HG02571 (cell line): Measurements from ENCODE around the gene ANO4.

Source experiments
- ATAC-seq: cut with Tn5 transposase; IDR thresholded peaks from one replicate; pipeline ENCODE4 v1.9.1; 2021; ENCODE audit warnings: mild to moderate bottlenecking, moderate library complexity; ENCODE audit not compliant: unreplicated experiment

Gene ANO4

DNA sequence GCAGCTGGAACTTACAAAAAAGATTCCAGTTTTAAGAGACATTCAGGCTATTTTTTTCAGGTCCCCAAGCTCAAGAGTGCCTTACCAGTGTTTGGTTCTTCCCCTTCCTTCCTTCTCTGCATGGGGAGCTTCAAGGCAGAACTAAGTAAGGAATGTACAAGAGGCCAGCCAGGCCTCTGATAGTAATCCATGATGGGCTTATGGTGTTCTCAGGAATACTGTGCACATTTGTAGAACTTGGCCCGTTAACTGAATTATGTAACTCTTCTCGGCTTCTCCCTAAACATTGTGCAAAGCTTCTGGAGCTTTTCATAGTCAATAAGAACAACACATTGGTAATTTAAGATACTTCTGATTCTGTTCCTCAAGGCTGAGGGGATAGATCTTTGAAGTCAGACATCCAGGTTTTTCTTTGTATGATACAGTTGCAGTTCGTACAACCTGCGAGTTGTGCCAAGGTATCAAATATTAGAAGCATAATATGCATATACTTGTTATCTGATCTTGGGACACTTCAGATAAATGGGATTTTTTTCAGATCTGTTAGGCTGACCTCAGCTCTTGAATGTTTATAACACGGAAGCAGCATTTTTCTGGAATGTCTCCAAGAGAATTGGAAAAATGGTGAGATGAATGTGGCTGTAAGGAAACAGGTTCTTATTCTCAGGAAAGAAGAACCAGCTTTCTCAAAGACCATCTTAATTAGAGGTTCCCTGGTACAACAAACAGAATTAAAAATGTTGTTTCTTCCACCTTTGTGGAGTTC, 148.6 kb downstream of the ANO4 start:
- no peak for ATAC-seq

DNA sequence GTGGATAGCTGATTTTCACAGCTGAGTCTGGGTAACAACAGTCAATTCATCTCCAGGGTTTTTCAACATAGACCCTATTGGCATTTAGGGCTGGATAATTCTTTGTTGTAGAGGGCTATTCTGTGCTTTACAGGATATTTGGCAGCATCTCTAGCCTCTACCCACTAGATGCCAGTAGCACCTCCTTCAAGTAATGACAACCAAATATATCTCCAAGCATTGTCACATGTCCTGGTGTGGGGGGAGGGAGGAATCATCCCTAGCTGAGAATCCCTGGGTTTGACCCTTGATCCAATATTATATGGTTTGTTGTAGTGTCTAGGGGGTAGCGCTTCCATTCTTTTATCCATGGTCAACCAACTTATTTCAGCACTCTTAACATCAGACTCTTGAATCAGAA, 157.2 kb downstream of the ANO4 start:
- no peak for ATAC-seq

DNA sequence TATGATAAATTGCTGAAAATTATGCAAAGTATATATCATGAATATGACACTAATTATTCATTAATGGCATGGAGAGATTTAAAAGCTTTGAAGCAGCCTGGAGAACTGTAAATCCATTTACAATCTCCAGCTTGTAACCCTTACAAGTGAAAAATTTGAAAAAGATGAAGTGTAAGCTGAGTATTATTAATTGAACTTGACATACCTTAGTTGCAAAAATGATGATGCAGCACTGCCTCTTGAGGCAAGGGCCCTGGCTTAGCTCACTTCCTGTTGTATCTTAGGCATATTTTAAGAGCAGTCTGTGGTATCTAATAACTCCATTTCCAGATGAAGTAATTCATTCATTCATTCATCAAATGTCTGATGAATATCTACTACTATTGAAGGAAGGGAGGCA, 158.6 kb downstream of the ANO4 start:
- no peak for ATAC-seq

DNA sequence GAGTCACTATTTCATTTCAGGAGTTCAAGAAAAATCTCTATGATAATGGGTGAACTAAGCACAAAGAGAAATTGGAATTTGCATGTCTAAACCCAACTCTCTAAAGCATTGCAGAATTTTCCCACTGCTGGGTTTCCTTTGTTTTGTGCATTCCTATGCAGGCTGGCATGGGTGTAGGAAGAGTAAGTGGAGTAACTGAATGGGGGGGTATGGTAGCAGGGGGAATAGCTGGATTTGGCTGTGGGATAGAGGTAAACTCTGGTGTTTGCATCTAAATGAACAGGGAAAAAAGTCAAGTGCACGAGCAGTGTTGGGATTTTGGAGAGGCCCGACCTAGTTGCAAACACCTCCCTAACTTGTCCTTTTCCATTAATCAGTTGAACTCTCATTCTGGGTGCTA, 159.1 kb downstream of the ANO4 start:
- ATAC-seq: no peak

DNA sequence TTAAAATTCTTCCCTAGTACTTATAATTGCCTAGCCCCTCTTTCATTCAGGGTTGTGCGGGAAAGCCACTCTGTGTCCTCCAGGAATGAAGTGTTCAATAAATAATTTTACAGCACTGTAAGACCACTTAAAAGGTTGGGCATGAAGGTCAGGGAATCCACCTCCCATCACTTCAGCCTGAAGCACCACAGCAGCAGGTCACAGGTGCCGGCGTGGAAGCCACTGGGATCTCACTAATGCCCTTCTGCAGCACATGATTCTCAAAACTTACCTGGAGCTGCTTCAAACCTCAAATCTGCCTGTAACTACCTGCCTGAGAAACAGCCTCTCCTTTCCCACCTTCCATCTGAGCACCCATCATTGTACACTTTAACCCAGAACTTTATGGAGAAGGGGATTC, 159.5 kb downstream of the ANO4 start:
- ATAC-seq: no peak

DNA sequence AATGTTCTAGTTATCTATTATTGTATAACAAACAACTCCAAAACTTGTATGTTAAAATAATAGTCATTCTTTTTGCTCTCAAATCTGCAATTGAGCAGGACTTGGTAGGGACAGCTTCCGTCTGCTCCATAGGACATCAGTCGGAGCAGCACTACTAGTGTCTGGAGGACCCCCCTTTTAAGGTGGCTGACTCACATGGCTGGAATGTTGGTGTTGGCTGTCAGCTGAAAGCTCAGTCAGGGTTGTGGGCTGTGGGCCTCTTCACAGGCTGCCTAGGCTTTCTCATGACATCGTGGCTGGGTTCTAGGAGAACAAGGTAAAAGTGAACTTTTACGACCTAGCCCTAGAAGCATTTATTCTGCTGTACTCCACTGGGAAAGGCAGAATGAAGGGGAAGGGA, 160.6 kb downstream of the ANO4 start:
- ATAC-seq: no peak

DNA sequence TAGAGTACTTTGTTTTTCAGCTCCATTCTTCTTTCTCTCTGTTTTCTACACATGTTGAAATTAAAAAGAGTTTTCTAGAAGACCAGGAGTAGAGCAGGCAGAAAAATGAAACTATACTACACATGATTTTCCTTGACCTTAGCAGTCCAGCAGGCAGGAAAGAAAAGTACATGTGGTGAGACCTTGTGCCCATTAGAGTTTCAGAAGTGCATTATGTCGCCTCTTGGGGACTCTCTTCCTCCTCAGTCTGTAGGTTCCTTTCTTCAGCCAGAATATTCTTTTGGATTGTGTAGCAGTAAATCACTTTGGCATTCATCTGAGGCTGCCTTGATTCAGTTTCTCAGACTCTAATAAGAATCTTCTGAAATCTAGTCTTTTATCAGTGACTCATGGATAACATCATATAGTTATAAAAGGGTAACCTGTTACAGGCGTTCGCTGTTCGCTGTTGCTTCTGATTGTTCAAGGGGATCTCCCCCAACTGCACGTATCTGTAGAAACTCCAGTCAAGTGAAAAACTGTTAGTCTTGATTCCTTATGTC, 161.8 kb downstream of the ANO4 start:
- ATAC-seq: no peak

DNA sequence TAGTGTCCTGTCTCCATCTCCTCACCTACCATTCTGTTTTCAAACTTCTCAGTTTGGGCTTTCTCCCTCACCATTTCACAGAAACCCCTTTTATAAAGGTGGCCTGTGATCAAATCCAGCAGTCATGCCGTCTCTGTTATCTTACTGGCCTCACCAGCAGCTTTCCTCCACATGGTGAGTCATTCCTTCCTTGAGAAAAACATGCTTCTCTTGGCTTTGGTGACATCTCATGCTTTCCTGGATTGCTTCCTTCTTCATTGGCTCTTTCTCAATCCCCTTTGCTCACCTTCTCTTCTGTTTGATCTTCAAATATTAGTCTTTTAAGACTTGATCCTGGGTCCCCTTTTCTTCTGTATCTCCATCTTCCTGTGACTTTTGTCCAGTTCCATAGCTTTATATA, 164.9 kb downstream of the ANO4 start:
- ATAC-seq: no peak

DNA sequence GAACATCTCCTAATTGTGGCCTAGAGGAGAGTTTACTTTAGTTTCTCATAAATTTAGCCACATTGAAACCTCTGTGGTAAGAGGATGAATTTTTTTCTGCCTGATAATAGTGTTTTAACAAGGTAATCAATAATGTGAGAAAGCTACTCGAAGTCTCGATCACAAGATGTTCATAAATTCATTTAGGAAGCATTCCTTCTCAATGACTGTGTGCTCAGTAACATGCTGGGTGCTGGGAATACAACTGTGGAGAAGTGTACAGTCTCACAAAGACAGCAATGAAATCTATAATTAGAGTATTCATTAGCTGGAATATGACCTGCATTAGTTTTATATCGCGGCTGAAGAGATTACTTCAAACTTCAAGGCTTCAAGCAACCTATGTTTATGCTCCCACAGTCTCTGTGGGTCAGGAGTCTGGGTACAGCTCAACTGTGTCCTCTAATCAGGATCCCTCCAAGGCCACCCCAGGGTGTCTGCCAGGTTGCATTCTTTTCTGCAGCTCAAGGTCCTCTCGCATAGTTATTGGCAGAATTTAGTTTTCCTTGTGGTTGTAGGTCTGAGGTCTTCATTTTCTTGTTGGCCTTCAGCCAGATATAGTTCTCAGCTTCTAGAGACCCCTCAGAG, 167.6 kb downstream of the ANO4 start:
- no peak for ATAC-seq

DNA sequence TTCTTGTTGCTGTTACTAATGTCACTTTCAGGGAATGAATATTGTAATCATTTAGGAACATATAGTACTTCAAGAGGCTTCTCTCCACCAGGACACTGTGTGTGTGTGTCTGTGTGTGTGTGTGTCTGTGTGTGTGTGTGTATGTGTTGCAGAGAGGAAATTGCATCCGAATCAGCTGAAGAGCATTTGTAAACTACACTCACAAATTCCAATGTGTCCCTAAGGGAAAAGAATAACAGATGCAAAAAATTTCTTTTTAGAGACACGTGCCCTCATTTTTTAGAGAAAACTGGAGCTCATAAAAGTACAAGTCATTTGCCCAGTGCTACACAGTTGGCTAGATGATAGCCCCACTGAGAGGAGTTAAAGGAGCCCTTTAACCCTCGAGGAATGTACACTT, 168.8 kb downstream of the ANO4 start:
- no peak for ATAC-seq

DNA sequence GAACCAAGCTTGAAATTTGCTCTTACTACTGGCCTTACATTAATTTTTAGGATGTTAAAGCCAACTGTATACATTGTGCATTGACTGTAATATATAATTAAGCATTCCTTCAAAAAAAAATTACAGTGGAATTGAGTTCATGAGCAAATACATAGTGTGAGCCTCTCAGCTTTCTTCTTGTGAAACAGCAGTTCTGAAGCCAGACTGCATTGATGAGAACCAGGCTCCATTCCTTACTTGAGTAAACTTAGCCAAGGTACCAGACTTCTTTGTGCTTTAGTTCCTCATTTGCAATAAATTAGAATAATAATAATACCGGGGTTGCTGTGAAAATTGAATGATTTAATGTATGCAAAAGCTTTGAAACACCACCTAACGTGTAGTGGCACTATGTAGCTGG, 169.5 kb downstream of the ANO4 start:
- no peak for ATAC-seq

DNA sequence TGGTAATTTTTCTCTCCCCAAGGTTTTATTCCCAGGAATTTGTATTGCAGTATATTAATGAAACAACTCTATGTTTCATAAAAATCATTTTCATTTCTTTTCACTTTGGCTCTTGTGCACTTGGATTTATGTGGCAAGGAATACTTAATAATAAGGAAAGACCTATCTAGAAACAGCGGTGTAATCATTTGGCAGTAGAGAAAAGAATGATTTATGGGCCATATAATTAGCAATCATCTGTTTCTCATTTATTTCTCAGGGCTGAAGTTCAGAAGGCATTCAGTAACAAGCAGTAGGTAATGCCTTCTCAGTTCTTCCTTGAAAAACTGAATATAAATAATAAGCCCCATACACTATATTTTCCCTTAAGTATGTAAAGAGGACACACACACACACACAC, 172.6 kb downstream of the ANO4 start:
- ATAC-seq: no peak

DNA sequence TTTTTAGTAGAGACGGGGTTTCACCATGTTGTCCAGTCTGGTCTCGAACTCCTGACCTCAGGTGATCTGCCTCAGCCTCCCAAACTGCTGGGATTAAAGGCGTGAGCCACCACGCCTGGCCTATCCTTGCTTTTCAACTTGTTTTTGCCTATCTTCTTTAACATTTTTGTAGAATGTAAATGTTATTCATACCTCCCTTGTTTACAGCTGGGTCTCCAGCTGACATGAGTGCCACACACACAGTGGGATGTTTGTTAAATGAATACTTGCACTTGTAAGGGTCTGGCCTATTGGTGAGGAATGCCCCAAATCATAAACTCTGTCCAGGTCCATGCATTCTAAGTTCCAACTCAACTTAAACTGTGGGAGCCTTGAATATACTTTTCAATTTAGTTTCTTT, 176.3 kb downstream of the ANO4 start:
- no peak for ATAC-seq

DNA sequence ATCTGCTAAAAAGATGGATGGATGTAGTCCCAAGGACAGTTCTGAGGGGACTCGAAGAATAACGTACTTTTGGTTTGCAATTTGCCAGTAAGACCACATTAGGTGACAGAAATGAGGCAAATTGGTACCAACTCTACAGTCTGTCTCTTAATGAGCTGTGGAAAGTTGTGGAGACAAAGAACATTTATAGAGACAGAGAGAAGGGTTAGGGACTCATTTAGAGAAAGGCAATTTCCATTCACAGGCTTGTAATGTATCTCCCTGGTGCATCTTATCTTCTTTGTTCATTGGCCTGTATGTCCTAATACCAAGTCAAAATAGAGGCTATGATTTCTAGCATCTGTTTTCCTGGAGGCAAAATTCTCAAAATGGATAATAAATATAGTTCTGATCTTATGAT, 177.5 kb downstream of the ANO4 start:
- no peak for ATAC-seq

DNA sequence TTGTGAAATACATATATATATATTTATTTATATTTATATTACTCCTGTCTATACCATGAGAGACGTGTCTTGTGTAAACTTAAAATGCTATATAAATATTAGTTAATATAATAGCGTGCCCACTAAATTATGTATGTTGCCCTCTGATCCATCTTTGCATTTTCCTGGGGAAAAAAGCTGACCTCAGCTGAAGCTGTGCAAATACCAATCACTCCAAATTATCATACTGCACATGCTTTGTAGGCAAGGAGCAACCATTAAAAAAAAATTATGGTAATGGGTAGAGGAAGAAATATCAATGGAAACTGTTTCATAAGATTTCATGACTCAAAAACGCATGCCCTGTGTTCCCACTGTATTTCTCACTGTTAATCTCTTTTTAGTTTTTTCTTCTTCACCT, 179.8 kb downstream of the ANO4 start:
- no peak for ATAC-seq

DNA sequence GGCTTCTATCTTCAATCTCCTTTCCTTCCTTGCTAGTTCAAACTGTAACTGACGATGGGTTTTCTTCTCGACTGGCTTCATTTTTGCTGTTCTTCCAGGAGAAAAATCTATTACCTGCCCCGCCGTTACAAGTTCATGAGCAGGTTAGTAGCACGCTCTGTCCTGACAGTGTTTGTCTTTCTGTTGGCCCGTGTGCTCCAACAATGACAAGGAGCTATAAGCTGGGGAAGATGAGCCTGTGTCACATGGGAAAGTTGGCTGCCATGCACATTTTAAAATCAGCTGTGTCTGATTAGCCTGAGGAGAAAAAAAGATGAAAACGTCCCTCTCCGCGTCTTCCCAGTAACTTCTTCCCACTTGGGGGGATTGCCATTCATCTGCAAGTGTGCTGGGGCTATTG, 180.2 kb downstream of the ANO4 start:
- ATAC-seq: no peak

DNA sequence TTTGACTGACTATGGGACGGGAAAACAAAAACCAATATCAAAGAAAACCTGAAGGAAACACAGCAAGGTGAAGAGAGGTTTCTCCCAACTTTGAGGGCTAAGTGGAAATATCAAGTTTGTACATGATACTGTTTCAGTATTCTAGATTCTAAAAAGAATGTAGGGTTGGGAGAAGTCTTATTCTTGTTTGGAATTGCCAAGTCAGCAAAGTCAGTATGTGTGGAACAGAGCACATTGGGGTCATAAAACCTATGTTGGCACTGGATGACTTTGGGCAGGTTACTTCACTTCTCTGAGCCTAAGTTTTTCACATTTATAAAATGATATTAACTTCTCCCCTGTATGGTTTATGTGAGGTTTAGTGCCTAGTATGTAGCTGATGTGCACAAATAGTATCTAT, 182.2 kb downstream of the ANO4 start:
- ATAC-seq: no peak

DNA sequence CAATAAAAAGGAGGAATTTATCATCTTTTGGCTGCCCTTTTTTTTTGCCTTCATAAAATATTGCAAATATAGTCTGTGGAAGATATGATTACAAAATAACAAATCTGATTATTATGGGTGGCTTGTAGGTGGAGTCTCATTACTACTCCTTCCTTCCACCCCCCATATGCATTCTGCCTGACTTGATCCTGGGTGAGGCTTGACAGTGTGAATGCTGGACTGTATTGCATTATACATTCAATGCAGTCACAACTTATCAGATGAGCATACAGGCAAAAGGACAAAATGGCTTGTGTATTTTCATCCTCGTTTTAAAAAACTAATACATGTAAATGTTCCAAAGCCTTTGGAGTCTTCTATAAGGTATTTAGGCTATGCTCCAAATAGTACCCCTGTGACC, 186.3 kb downstream of the ANO4 start:
- ATAC-seq: no peak

DNA sequence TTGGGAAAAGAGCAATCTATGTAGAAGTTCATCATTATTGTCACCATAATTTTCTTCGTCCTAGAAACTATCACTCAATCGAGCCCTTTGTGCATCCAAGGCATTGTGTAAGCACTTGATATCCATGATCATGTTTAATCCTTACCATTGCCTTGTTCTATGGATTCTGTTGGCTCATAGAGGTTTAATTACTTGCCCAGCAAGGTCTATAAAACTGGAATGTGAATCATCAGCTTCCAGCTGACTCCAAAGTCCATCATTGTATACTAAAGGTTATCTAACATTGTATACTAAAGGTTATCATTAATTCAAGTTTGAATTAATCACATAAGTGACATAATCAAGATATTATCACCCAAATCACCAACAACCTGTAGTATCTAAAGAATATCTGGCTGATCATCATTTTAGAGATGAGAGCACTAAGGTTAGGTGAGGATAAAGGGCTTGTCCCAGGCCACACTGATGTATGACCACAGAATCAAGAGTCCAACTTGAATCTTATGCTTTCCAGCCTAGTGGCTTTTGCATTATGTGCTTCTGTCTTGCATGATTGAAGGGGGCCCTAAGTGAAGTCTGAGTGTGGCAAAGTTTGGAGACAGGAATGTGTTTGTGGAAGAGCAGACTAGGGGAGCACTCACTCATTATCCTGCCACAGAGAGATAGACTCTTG, 188.1 kb downstream of the ANO4 start:
- no peak for ATAC-seq

DNA sequence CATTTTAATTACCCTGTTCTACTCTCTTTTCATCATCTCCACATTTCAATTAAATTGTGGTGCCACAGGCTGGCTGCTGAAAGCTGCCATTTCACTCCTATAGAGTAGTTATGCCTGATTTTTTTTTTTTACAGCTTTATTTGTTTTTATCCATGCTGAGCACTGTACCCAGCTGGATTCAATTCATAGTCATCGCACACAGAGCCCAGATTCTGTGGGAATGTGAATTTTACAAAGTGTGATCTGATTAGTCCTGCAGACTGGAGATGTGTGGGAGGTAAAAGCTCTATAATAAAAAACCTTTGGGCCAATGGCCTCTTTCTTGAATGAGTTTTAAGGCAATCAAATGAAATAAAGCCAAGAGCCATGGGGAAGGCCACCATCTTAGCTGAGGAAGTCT, 190.2 kb downstream of the ANO4 start:
- ATAC-seq: no peak

DNA sequence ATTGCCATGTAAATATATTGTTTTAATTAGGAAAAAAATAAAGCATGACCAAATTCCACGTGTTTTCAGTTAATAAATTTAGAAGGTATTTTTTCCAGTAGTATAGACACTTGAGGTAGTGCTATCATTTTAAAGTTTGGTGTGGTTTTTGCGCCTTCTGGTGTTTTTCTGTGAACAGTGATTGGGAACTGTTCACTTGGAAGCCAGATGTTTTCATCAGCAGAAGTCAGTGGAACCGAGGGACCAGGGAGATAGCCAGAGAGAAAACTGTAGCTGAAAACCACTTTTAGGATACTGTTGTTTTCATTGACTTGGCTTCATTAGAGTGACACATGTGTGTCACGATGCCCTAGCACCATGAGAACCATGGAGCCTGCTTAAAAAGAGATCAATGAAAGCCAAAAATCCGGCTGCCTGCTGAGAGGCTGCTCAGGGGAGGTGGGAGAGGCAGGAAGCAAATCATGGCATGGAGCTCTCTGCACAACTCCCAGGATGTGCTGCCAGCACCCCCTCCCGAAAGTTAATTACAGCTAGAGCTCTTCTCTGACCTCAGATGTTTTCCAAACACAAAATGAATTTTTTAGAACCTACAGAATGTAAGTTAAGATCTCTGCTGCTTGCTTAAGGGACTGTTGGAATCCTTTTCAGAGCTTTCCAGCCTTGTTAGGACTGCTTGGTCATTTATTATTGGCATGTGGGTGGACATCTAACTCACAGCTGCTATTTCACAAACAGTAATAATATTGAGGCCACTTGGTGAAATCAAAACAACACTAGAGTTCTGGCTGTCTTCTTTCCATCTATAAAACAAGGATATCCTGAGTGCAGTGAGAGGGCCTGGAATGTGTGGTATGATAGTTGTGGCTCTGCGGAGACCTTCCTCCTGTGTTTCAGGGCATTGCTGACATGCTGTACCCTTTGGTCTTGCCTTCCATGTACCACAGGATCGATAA, 192.3 kb downstream of the ANO4 start:
- no peak for ATAC-seq
